ENCODE measurements around the gene TBC1D10A.
A peak's percentile ranks its signal among the peaks of the same experiment; 100 is the strongest.

- TF ChIP-seq NR2C2 (CRISPR knock-in tag; IDR thresholded peaks at IDR 0.05) = no peak
- TF ChIP-seq, protein P1, sequence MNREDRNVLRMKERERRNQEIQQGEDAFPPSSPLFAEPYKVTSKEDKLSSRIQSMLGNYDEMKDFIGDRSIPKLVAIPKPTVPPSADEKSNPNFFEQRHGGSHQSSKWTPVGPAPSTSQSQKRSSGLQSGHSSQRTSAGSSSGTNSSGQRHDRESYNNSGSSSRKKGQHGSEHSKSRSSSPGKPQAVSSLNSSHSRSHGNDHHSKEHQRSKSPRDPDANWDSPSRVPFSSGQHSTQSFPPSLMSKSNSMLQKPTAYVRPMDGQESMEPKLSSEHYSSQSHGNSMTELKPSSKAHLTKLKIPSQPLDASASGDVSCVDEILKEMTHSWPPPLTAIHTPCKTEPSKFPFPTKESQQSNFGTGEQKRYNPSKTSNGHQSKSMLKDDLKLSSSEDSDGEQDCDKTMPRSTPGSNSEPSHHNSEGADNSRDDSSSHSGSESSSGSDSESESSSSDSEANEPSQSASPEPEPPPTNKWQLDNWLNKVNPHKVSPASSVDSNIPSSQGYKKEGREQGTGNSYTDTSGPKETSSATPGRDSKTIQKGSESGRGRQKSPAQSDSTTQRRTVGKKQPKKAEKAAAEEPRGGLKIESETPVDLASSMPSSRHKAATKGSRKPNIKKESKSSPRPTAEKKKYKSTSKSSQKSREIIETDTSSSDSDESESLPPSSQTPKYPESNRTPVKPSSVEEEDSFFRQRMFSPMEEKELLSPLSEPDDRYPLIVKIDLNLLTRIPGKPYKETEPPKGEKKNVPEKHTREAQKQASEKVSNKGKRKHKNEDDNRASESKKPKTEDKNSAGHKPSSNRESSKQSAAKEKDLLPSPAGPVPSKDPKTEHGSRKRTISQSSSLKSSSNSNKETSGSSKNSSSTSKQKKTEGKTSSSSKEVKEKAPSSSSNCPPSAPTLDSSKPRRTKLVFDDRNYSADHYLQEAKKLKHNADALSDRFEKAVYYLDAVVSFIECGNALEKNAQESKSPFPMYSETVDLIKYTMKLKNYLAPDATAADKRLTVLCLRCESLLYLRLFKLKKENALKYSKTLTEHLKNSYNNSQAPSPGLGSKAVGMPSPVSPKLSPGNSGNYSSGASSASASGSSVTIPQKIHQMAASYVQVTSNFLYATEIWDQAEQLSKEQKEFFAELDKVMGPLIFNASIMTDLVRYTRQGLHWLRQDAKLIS (CRISPR knock-in tag; IDR thresholded peaks at IDR 0.05; ENCODE audit: borderline replicate concordance) = no peak
- TF ChIP-seq CTCF (IDR thresholded peaks at IDR 0.05) = no peak
- TF ChIP-seq FOXK1 (CRISPR knock-in tag; IDR thresholded peaks at IDR 0.05) = 0 out of 2 replicates have a peak, but pooled peaks have one; percentile 38
- TF ChIP-seq, protein P2, sequence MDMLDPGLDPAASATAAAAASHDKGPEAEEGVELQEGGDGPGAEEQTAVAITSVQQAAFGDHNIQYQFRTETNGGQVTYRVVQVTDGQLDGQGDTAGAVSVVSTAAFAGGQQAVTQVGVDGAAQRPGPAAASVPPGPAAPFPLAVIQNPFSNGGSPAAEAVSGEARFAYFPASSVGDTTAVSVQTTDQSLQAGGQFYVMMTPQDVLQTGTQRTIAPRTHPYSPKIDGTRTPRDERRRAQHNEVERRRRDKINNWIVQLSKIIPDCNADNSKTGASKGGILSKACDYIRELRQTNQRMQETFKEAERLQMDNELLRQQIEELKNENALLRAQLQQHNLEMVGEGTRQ (CRISPR knock-in tag; IDR thresholded peaks at IDR 0.05) = 0 out of 2 replicates have a peak, but pooled peaks have one; percentile 6
- TF ChIP-seq ZNF121 (CRISPR knock-in tag; IDR thresholded peaks at IDR 0.05) = no peak
These were observed 37.4 kb downstream of the TBC1D10A start, which contains the start of gene CASTOR1 for GRCh38 chr22:30289141-30289979.
